RWPE2 (cell line): ENCODE results near the gene TMEM131L.

Source experiments
- ATAC-seq: fragments of 200-7000 bp; cut with Tn5 transposase; 3 replicates; pipeline ENCODE4 v1.9.1; 2021; ENCODE audit warnings: low read depth
- DNase-seq: peaks from one replicate; pipeline ENCODE4 v3.0.0-alpha.2; 2020; ENCODE audit warnings: low spot score
- H3K27ac ChIP-seq: fragments of 450-650 bp; 2 replicates; pipeline ENCODE4 v1.5.1; 2017; ENCODE audit warnings: mild to moderate bottlenecking; ENCODE audit not compliant: poor library complexity, severe bottlenecking
- H3K27me3 ChIP-seq: fragments of 250-450 bp; sonication (Bioruptor Pico); 2 replicates; pipeline ENCODE4 v1.5.1; 2021; ENCODE audit warnings: mild to moderate bottlenecking, moderate library complexity; ENCODE audit not compliant: insufficient read depth, poor library complexity, severe bottlenecking
- H3K36me3 ChIP-seq: fragments of 250-450 bp; sonication (Bioruptor Pico); 2 replicates; pipeline ENCODE4 v1.5.1; 2020; ENCODE audit warnings: low read depth, mild to moderate bottlenecking, moderate library complexity
- H3K4me1 ChIP-seq: fragments of 250-450 bp; sonication (Bioruptor Pico); 2 replicates; pipeline ENCODE4 v1.5.1; 2021; ENCODE audit warnings: mild to moderate bottlenecking, moderate library complexity; ENCODE audit not compliant: insufficient read depth, poor library complexity, severe bottlenecking
- H3K4me3 ChIP-seq: fragments of 250-450 bp; sonication (Bioruptor Pico); 2 replicates; pipeline ENCODE4 v1.5.1; 2021; ENCODE audit warnings: mild to moderate bottlenecking, moderate library complexity; ENCODE audit not compliant: severe bottlenecking
- H3K9me3 ChIP-seq: fragments of 250-450 bp; sonication (Bioruptor Pico); 2 replicates; pipeline ENCODE4 v1.5.1; 2021; ENCODE audit warnings: mild to moderate bottlenecking, moderate library complexity; ENCODE audit not compliant: severe bottlenecking
- CTCF ChIP-seq: fragments of 450-650 bp; IDR thresholded peaks from one replicate; pipeline ENCODE4 v1.5.1; 2017; ENCODE audit warnings: mild to moderate bottlenecking, moderate library complexity; ENCODE audit not compliant: poor library complexity, severe bottlenecking

TMEM131L gene

GRCh38 chr4:153483432-153484418, 17.6 kb downstream of the TMEM131L start:
- no peak overlapping the region for H3K4me3 ChIP-seq
- ATAC-seq = no peak
- no peaks in the 10 kb centered on the region for H3K27me3 ChIP-seq
- H3K4me1 ChIP-seq = peaks cover 26% of the 10 kb centered on the region
- no peaks in the 10 kb centered on the region for H3K9me3 ChIP-seq
- no peak for DNase-seq
- H3K27ac ChIP-seq = no peak overlapping the region
- TF ChIP-seq CTCF = no peak
- no peaks in the 10 kb centered on the region for H3K36me3 ChIP-seq

- DNase-seq (no peak), ATAC-seq (no peak)
- peaks cover 32% of the 10 kb centered on the region for H3K4me1 ChIP-seq
- H3K9me3 ChIP-seq = no peaks in the 10 kb centered on the region
- no peaks in the 10 kb centered on the region for H3K27me3 ChIP-seq
- H3K36me3 ChIP-seq = no peaks in the 10 kb centered on the region
- no peak for TF ChIP-seq CTCF
- H3K27ac ChIP-seq = peak overlapping the region; percentile 88
- H3K4me3 ChIP-seq = no peak overlapping the region
These were observed 19.2 kb downstream of the TMEM131L start for GRCh38 chr4:153485359-153485758.

- H3K9me3 ChIP-seq = no peaks in the 10 kb centered on the region
- ATAC-seq (peak; percentile 9; the same call in 2 of the 3 replicates), DNase-seq (no peak)
- H3K4me3 ChIP-seq = no peak overlapping the region
- no peaks in the 10 kb centered on the region for H3K27me3 ChIP-seq
- peak overlapping the region; percentile 88 for H3K27ac ChIP-seq
- peaks cover 32% of the 10 kb centered on the region for H3K4me1 ChIP-seq
- H3K36me3 ChIP-seq = no peaks in the 10 kb centered on the region
- TF ChIP-seq CTCF = no peak
These were observed 19.7 kb downstream of the TMEM131L start for GRCh38 chr4:153485860-153486259.

- DNase-seq = peak; percentile 89
- ATAC-seq = peak; percentile 82
- H3K9me3 ChIP-seq = no peaks in the 10 kb centered on the region
- peak overlapping the region; percentile 88 for H3K27ac ChIP-seq
- no peak overlapping the region for H3K4me3 ChIP-seq
- peaks cover 32% of the 10 kb centered on the region for H3K4me1 ChIP-seq
- no peaks in the 10 kb centered on the region for H3K27me3 ChIP-seq
- no peak for TF ChIP-seq CTCF
- H3K36me3 ChIP-seq = no peaks in the 10 kb centered on the region
These were observed 20.4 kb downstream of the TMEM131L start for GRCh38 chr4:153486281-153487151.
